IPS-20b (cell line): Measurements from ENCODE around the gene COL12A1.

ENCODE experiments used
- H3K27ac ChIP-seq: one replicate; pipeline ENCODE4 v1.5.1; 2013; ENCODE audit warnings: low read length
- H3K27me3 ChIP-seq: 2 replicates; pipeline ENCODE4 v1.6.1; 2013; ENCODE audit warnings: mild to moderate bottlenecking, low read length, inconsistent platforms; ENCODE audit not compliant: insufficient read depth
- H3K36me3 ChIP-seq: 2 replicates; pipeline ENCODE4 v1.6.1; 2013; ENCODE audit warnings: low read depth, mild to moderate bottlenecking, inconsistent platforms, low read length, moderate library complexity; ENCODE audit not compliant: insufficient read depth
- H3K4me1 ChIP-seq: 2 replicates; pipeline ENCODE4 v1.6.1; 2013; ENCODE audit warnings: mild to moderate bottlenecking, control low read depth, inconsistent platforms, low read length, moderate library complexity; ENCODE audit not compliant: insufficient read depth
- H3K4me3 ChIP-seq: 2 replicates; pipeline ENCODE4 v1.5.1; 2013; ENCODE audit warnings: mild to moderate bottlenecking, low read length, inconsistent platforms
- H3K9ac ChIP-seq: 2 replicates; pipeline ENCODE4 v1.6.1; 2013; ENCODE audit warnings: low read depth, mild to moderate bottlenecking, inconsistent platforms, low read length, moderate library complexity
- H3K9me3 ChIP-seq: 2 replicates; pipeline ENCODE4 v1.6.1; 2013; ENCODE audit warnings: mild to moderate bottlenecking, low read depth, low read length, inconsistent platforms; ENCODE audit not compliant: insufficient read depth

Gene COL12A1

GRCh38 chr6:75211920-75212590 lies 6.2 kb upstream of the COL12A1 start:
- Histone ChIP-seq H3K4me3 (no peak overlapping the region), H3K4me1 (peaks cover 27% of the 10 kb centered on the region), H3K27me3 (peaks cover 30% of the 10 kb centered on the region), H3K9ac (no peak overlapping the region), H3K36me3 (no peaks in the 10 kb centered on the region), H3K9me3 (no peaks in the 10 kb centered on the region), H3K27ac (no peak overlapping the region)

GRCh38 chr6:75210885-75211739 lies 5.3 kb upstream of the COL12A1 start:
- H3K27me3 ChIP-seq, result peaks cover 39% of the 10 kb centered on the region
- no peak overlapping the region for H3K4me3 ChIP-seq
- no peak overlapping the region for H3K27ac ChIP-seq
- no peak overlapping the region for H3K9ac ChIP-seq
- H3K36me3 ChIP-seq, result no peaks in the 10 kb centered on the region
- H3K9me3 ChIP-seq, result no peaks in the 10 kb centered on the region
- peaks cover 30% of the 10 kb centered on the region for H3K4me1 ChIP-seq

- H3K27ac ChIP-seq, result no peak overlapping the region
- no peak overlapping the region for H3K9ac ChIP-seq
- no peaks in the 10 kb centered on the region for H3K36me3 ChIP-seq
- H3K4me1 ChIP-seq, result peaks cover 30% of the 10 kb centered on the region
- H3K4me3 ChIP-seq, result no peak overlapping the region
- H3K9me3 ChIP-seq, result no peaks in the 10 kb centered on the region
- H3K27me3 ChIP-seq, result peaks cover 58% of the 10 kb centered on the region
Measured at GRCh38 chr6:75209184-75209723, 3.4 kb upstream of the COL12A1 start.

GRCh38 chr6:75208298-75209183 lies 2.7 kb upstream of the COL12A1 start:
- peak overlapping the region; percentile 83 for H3K4me3 ChIP-seq
- H3K9ac ChIP-seq, result no peak overlapping the region; the same call in 1 of the 2 replicates
- no peaks in the 10 kb centered on the region for H3K36me3 ChIP-seq
- H3K27me3 ChIP-seq, result peaks cover 65% of the 10 kb centered on the region
- no peaks in the 10 kb centered on the region for H3K9me3 ChIP-seq
- peaks cover 29% of the 10 kb centered on the region for H3K4me1 ChIP-seq
- no peak overlapping the region for H3K27ac ChIP-seq

- Histone ChIP-seq H3K27me3 (peaks cover 83% of the 10 kb centered on the region), H3K9me3 (no peaks in the 10 kb centered on the region), H3K4me3 (peak overlapping the region; percentile 83), H3K36me3 (no peaks in the 10 kb centered on the region), H3K27ac (no peak overlapping the region), H3K9ac (peak overlapping the region; percentile 47; the same call in 1 of the 2 replicates), H3K4me1 (peaks cover 13% of the 10 kb centered on the region)
Measured at GRCh38 chr6:75206576-75207342, 906 bp upstream of the COL12A1 start.

GRCh38 chr6:75204959-75205775 lies 686 bp downstream of the COL12A1 start:
- Histone ChIP-seq H3K4me3 (peak overlapping the region; percentile 83), H3K9ac (peak overlapping the region; percentile 60; the same call in 1 of the 2 replicates), H3K9me3 (no peaks in the 10 kb centered on the region)

GRCh38 chr6:75204217-75204958 lies 1.5 kb downstream of the COL12A1 start:
- H3K27ac ChIP-seq, result no peak overlapping the region

More at GRCh38 chr6:75204959-75205775, 686 bp downstream of the COL12A1 start:
- no peaks in the 10 kb centered on the region for H3K36me3 ChIP-seq
- peaks cover 93% of the 10 kb centered on the region for H3K27me3 ChIP-seq
- H3K27ac ChIP-seq, result no peak overlapping the region
- H3K4me1 ChIP-seq, result peaks cover 8% of the 10 kb centered on the region; the same call in 1 of the 2 replicates

GRCh38 chr6:75203721-75204120 lies 2.1 kb downstream of the COL12A1 start:
- H3K27me3 ChIP-seq, result peaks cover 80% of the 10 kb centered on the region
- no peaks in the 10 kb centered on the region for H3K9me3 ChIP-seq
- no peak overlapping the region for H3K27ac ChIP-seq
- H3K4me1 ChIP-seq, result peaks cover 8% of the 10 kb centered on the region; the same call in 1 of the 2 replicates
- peak overlapping the region; percentile 83; the same call in 1 of the 2 replicates for H3K4me3 ChIP-seq
- H3K9ac ChIP-seq, result no peak overlapping the region
- no peaks in the 10 kb centered on the region for H3K36me3 ChIP-seq

More at GRCh38 chr6:75204217-75204958, 1.5 kb downstream of the COL12A1 start:
- H3K4me1 ChIP-seq, result peaks cover 8% of the 10 kb centered on the region; the same call in 1 of the 2 replicates
- peak overlapping the region; percentile 83 for H3K4me3 ChIP-seq
- H3K9ac ChIP-seq, result peak overlapping the region; percentile 60; the same call in 1 of the 2 replicates
- H3K9me3 ChIP-seq, result no peaks in the 10 kb centered on the region
- H3K36me3 ChIP-seq, result no peaks in the 10 kb centered on the region
- peaks cover 86% of the 10 kb centered on the region for H3K27me3 ChIP-seq

- H3K36me3 ChIP-seq, result no peaks in the 10 kb centered on the region
- H3K4me1 ChIP-seq, result peaks cover 8% of the 10 kb centered on the region; the same call in 1 of the 2 replicates
- H3K27ac ChIP-seq, result no peak overlapping the region
- no peak overlapping the region for H3K9ac ChIP-seq
- peak overlapping the region; percentile 52; the same call in 1 of the 2 replicates for H3K4me3 ChIP-seq
- no peaks in the 10 kb centered on the region for H3K9me3 ChIP-seq
- peaks cover 70% of the 10 kb centered on the region for H3K27me3 ChIP-seq
Measured at GRCh38 chr6:75202676-75203131, 3.1 kb downstream of the COL12A1 start.
